Heart right ventricle (tissue), 16 donors: ENCODE data around the gene CTRB1. TPM values are rescaled to one million over a fixed set of nuclear protein-coding genes. Genes with fewer than 3 reads are reported as not detected.

Experiments used
- ATAC-seq, 8 donors: fragments of 200-7000 bp; cut with Tn5 transposase; one replicate each; pipeline ENCODE4 v1.9.1; 2020; ENCODE audit warnings: mild to moderate bottlenecking in 8 of 8, moderate library complexity in 8 of 8, moderate number of reproducible peaks in 1 of 8
- DNase-seq, 2 donors: peaks; one replicate each; pipeline ENCODE4 v3.0.0-alpha.2; 2020
- H3K27ac ChIP-seq, 10 donors: fragments of 200-600 bp; sonication (generic) in 2 of 10; one replicate each; pipeline versions ENCODE4 v1.5.0 to v1.8.0; 2020 to 2022; ENCODE audit warnings: mild to moderate bottlenecking in 3 of 10
- H3K27me3 ChIP-seq, 7 donors: fragments of 200-600 bp; one replicate each; pipeline ENCODE4 v1.8.0; 2021 to 2022; ENCODE audit warnings: mild to moderate bottlenecking in 2 of 7
- H3K36me3 ChIP-seq, 9 donors: fragments of 200-600 bp; sonication (generic) in 1 of 9; one replicate each; pipeline versions ENCODE4 v1.5.0 to v1.8.0; 2020 to 2022; ENCODE audit warnings: mild to moderate bottlenecking in 2 of 9
- H3K4me1 ChIP-seq, 9 donors: fragments of 200-600 bp; sonication (generic) in 1 of 9; one replicate each; pipeline versions ENCODE4 v1.5.0 to v1.8.0; 2020 to 2022; ENCODE audit warnings: mild to moderate bottlenecking in 4 of 9
- H3K4me3 ChIP-seq, 10 donors: fragments of 200-600 bp; sonication (generic) in 2 of 10; one replicate each; pipeline versions ENCODE4 v1.5.0 to v1.8.0; 2020 to 2022; ENCODE audit warnings: mild to moderate bottlenecking in 7 of 10, moderate library complexity in 2 of 10
- H3K9me3 ChIP-seq, 11 donors: fragments of 200-600 bp in 10 of 11; sonication (generic) in 2 of 11; one replicate each; pipeline versions ENCODE4 v1.5.0 to v1.8.0; 2013 to 2022; ENCODE audit warnings: mild to moderate bottlenecking in 2 of 11, control low read depth in 1 of 11, moderate library complexity in 1 of 11
- CTCF ChIP-seq, 9 donors: fragments of 200-600 bp; sonication (generic) in 2 of 9; IDR thresholded peaks; one replicate each; pipeline versions ENCODE4 v1.5.0 to v1.8.0; 2021 to 2022; ENCODE audit warnings: antibody characterized with exemption in 9 of 9, mild to moderate bottlenecking in 5 of 9, moderate library complexity in 1 of 9
- WGBS, 2 donors: extraction: QIAGEN DNeasy Blood & Tissue Kit; methylation state at CpG; one replicate each; pipeline ENCODE4 v1.1.7; 2013; ENCODE audit warnings: inconsistent platforms in 1 of 2; 5-methylcytosine and 5-hydroxymethylcytosine counted together
- intact Hi-C, 10 donors: fragments of 100-400 bp; cut with DNase I; formaldehyde crosslinking; loops; one replicate each; pipeline versions ENCODE4 v1.11.1 to v1.14.2; 2022
- polyA plus RNA-seq, 2 donors: library from polyadenylated mRNA; stranded (reverse); fragments of 200-250 nt; gene quantifications; one replicate each; pipeline ENCODE4 v1.2.3, GENCODE V29; 2013
- total RNA-seq, 10 donors: library from RNA; stranded (reverse); fragmentation: NEBNext Ultra II Directional in 3 of 10; extraction: Animal tissue kit (Norgen Biotek cat#: 25700) in 3 of 10; gene quantifications; one replicate each; pipeline versions ENCODE4 v1.2.1 to v1.2.4, GENCODE V29; 2021 to 2023
- donor health status: Arrhythmogenic right ventricular cardiomyopathy.
- donor health status: ischemic (EF 13 %, LVEDD 7.1; RV severe dilation, severe dysfunction).
- donor health status: healthy with polysubstance abuse.
- donor health status: DM: no; HTN: yes; CAD: no.
- donor health status: DM: no; HTN: no; CAD: no.
- donor health status: ischemic (EF 25% LVEDD 6.9; RV normal size, moderate dysfunction).
- donor health status: ischemic (EF 25% LVEDD 5.7; RV mildly dilated, moderate dysfunction).
- donor health status: healthy.
- donor health status: DM: yes; HTN: yes; CAD: no.
- donor health status: Ischemic cardiomyopathy.
- donor health status: ischemic (EF 35%, LVEDD 5.7; RV mildly dilated, moderate dysfunction).
- donor health status: nonischemic (EF 11% LVEDD 7.7; RV severe dilation, severe dysfunction).
- donor health status: DM: yes; HTN: yes; CAD: no.
- donor health status: PGD.
- donor health status: ischemic (EF 29% LVEDD 5.4; RV normal size, mild dysfunction).
- donor health status: nonischemic (EF 23%, LVEDD 6.1; RV moderate dilation, normal function).

The CTRB1 gene
- total and polyA plus RNA-seq, 12 donors, result 1.0 to 3.8 (median 2.4) TPM; not detected in 4

GRCh38 chr16:75175074-75175473, 43.7 kb upstream of the CTRB1 start:
- H3K9me3 ChIP-seq, result peaks cover 0 to 90% (median 35%) of the 10 kb centered on the region in 11 donors

GRCh38 chr16:75176926-75177325, 41.9 kb upstream of the CTRB1 start:
- DNase-seq, result no peak
- no peak overlapping the region for H3K4me3 ChIP-seq
- TF ChIP-seq CTCF (IDR thresholded peaks at IDR 0.05), result no peak
- no peak overlapping the region for H3K27ac ChIP-seq
- no peaks in the 10 kb centered on the region for H3K4me1 ChIP-seq
- no peaks in the 10 kb centered on the region for H3K27me3 ChIP-seq
- peaks cover 0 to 76% (median 24%) of the 10 kb centered on the region in 11 donors for H3K9me3 ChIP-seq
- peaks cover 0 to 9% (median 0%) of the 10 kb centered on the region in 9 donors for H3K36me3 ChIP-seq
- intact Hi-C loops, result no loop called here
- no peak for ATAC-seq
- 96% methylated on average over 2 of the region's 2 CpGs for WGBS, 2 donors

More at GRCh38 chr16:75175074-75175473, 43.7 kb upstream of the CTRB1 start:
- Histone ChIP-seq H3K36me3 (peaks cover 0 to 28% (median 13%) of the 10 kb centered on the region in 9 donors), H3K4me3 (no peak overlapping the region), H3K4me1 (no peaks in the 10 kb centered on the region), H3K27me3 (no peaks in the 10 kb centered on the region), H3K27ac (no peak overlapping the region)
- ATAC-seq (peak in 1 of 8 donors; percentile 47), DNase-seq (no peak)
- 89 to 99% methylated on average over 3 of the region's 3 CpGs for WGBS, 2 donors
- no peak for TF ChIP-seq CTCF (IDR thresholded peaks at IDR 0.05)
- intact Hi-C loops, result no loop called here

- no peak overlapping the region for H3K27ac ChIP-seq
Observed at GRCh38 chr16:75179208-75179607, 39.6 kb upstream of the CTRB1 start.

GRCh38 chr16:75181630-75182029, 37.2 kb upstream of the CTRB1 start:
- peaks cover 0 to 29% (median 8%) of the 10 kb centered on the region in 11 donors for H3K9me3 ChIP-seq
- H3K4me1 ChIP-seq, result no peaks in the 10 kb centered on the region
- no peaks in the 10 kb centered on the region for H3K27me3 ChIP-seq
- no peaks in the 10 kb centered on the region for H3K36me3 ChIP-seq
- H3K4me3 ChIP-seq, result no peak overlapping the region
- no peak for TF ChIP-seq CTCF (IDR thresholded peaks at IDR 0.05)
- H3K27ac ChIP-seq, result no peak overlapping the region
- no peak for DNase-seq
- no peak for ATAC-seq
- intact Hi-C loops, result no loop called here
- 33 to 37% methylated on average over 3 of the region's 3 CpGs for WGBS, 2 donors

More at GRCh38 chr16:75179208-75179607, 39.6 kb upstream of the CTRB1 start:
- no peak for TF ChIP-seq CTCF (IDR thresholded peaks at IDR 0.05)
- ATAC-seq, result no peak
- intact Hi-C loops, result no loop called here
- Histone ChIP-seq H3K4me3 (no peak overlapping the region), H3K4me1 (no peaks in the 10 kb centered on the region), H3K36me3 (no peaks in the 10 kb centered on the region), H3K9me3 (peaks cover 0 to 53% (median 19%) of the 10 kb centered on the region in 11 donors), H3K27me3 (no peaks in the 10 kb centered on the region)
- no peak for DNase-seq
- WGBS, 2 donors, result 96% methylated on average over 6 of the region's 6 CpGs
